GM10248 (cell line): ENCODE measurements around the gene WT1.

Source experiments
- CTCF ChIA-PET: fragments of 300-600 bp; sonication (Branson Sonifier 250); formaldehyde crosslinking; extraction: SDS; loops from one replicate; lab custom pipeline; 2021; ENCODE audit warnings: antibody characterized with exemption; lab: Yijun Ruan, JAX
- POLR2A ChIA-PET: fragments of 350-650 bp; sonication (Branson Sonifier 250); formaldehyde crosslinking; extraction: SDS; loops from one replicate; lab custom pipeline; 2020; ENCODE audit warnings: antibody characterized with exemption; lab: Yijun Ruan, JAX
- DNase-seq: peaks from one replicate; pipeline ENCODE4 v3.0.0; 2012; ENCODE audit errors: extremely low spot score
- TF ChIP-seq, protein P1 (sequence below): IDR thresholded peaks from 2 replicates; pipeline ENCODE4 v1.5.1; 2012; ENCODE audit warnings: mild to moderate bottlenecking, low read depth; ENCODE audit errors: extremely low read depth, missing control alignments, control extremely low read depth

The WT1 gene

GRCh38 chr11:32439501-32440210, 4.3 kb upstream of the WT1 start:
- POLR2A ChIA-PET = no interaction called here

DNA sequence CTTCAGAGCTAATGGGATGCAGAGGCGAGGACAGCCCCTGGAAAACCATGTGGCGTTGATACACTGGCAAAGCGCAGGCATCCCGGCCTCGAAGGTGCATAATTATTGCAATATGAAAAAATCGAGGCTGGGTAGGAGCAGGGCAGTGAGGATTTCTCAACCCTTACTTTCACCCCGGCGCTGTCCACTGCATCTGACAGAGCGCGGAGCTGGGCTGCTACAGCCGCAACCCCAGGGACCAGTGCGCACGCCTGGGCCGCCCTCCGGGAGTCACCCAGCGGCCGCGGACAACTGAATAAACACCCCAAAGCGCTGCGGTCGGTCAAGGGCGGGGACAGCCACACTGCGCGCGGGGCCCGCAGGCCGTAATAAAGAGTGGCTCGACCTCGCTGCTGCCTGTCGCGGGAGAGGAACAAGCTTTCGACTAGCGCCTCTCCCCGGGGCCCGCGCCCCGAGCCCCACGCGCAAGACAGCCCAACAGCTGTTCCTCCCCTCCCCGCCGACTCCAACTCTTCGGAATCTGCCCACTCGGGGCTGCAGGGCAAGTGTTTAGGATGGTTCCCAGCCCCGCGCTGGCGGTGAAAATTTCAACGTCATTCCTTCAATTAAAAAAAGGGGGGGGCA, 3.6 kb upstream of the WT1 start:
- TF ChIP-seq, protein P1, sequence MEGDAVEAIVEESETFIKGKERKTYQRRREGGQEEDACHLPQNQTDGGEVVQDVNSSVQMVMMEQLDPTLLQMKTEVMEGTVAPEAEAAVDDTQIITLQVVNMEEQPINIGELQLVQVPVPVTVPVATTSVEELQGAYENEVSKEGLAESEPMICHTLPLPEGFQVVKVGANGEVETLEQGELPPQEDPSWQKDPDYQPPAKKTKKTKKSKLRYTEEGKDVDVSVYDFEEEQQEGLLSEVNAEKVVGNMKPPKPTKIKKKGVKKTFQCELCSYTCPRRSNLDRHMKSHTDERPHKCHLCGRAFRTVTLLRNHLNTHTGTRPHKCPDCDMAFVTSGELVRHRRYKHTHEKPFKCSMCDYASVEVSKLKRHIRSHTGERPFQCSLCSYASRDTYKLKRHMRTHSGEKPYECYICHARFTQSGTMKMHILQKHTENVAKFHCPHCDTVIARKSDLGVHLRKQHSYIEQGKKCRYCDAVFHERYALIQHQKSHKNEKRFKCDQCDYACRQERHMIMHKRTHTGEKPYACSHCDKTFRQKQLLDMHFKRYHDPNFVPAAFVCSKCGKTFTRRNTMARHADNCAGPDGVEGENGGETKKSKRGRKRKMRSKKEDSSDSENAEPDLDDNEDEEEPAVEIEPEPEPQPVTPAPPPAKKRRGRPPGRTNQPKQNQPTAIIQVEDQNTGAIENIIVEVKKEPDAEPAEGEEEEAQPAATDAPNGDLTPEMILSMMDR = no peak
- no peak for DNase-seq
- ChIA-PET POLR2A (no interaction called here), CTCF (interaction anchor here (1.0 to 1.4 kb wide), 2 partner anchors 9 to 116 kb away, joined by 3 to 4 read pairs; no protein-coding TSS in a partner anchor)

More at GRCh38 chr11:32439501-32440210, 4.3 kb upstream of the WT1 start:
- CTCF ChIA-PET = interaction anchor here (1.4 kb wide), 1 partner anchor 10 kb away, joined by 4 read pairs; no protein-coding TSS in a partner anchor
- TF ChIP-seq, protein P1 = no peak
- no peak for DNase-seq

- TF ChIP-seq, protein P1 = no peak
- no peak for DNase-seq
- POLR2A ChIA-PET = no interaction called here
- CTCF ChIA-PET = interaction anchor here (1.0 kb wide), 1 partner anchor 115 kb away, joined by 3 read pairs; no protein-coding TSS in a partner anchor
Measured at GRCh38 chr11:32438346-32438865, 3.1 kb upstream of the WT1 start.

DNA sequence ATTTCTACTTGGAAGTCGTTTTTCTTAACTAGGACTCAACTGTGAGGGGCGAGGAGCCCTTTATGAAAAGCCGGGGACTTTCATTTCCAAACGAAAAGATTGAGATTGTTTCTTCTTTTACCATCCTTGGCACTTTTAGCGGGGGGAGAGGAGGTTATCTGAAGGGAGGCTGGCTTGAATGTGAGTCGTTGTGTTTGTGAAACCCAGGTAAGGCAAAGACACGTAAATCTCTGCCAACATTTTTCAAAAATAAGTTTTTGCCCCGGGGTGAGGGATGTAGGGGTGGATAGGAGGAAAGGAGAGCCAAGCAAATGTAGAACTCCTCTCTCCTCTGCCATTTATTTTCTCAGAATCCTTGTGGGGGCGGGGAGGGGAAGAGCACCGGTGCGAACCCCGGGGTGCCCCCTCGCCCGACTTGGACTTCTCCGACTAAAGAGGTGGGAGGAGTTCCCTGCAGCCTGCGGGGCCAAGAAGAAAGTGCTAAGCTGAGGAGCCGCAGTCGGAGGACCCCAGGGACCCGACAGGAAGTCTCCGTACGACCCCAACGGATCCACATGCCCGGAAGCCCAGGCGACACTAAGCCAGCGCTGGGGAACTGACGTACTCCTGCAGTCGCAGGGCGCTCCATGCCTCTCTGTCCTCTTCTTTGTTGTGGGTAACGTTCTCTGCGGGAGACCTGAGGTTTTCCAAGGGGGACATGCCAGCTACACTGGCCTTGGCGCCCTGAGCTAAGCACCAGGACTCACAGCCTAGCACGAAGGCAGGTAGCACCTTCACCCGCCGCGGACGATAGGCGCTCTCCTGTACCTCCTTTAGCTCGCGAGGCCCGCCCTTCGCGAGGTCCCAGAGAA, 2.4 kb upstream of the WT1 start:
- CTCF ChIA-PET = no interaction called here
- POLR2A ChIA-PET = interaction anchor here (0.6 kb wide), 1 partner anchor 637 kb away, joined by 3 read pairs; no protein-coding TSS in a partner anchor
- DNase-seq = no peak
- TF ChIP-seq, protein P1 = no peak

DNA sequence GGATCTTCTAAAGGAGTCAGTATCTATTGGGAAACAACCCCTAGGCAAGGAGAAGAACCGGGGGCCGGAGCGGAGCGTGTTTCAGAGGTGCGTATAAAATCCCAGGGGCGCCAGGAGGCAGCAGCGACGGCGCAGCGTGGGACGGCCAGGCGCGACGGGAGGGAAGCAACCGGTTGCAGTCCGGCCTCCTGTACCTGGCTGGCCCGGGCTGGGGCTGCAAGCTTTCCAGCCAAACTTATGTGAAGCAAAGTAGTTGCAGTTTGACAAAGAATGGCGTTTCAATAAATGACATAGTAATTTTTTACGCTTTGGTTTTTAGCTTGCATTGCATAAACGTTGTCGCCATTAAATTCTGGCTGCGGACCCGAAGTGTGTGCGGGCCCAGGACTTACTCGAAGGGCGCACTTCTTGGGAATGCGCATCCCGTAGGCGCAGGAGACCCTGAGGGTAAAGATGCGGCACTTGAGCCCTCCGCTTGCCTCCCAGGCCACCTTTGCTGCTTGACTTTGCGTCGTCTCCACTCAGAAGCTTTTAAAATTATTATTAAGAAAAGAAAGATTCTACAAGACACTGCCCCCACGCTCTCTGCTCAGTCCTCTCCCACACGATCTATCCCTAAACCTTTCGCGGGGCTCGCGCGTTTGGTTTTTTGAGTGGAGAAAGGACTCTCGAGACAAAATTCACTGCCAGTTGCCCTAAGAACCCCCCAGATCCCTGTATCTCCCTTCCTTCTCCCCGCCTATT, 1.6 kb upstream of the WT1 start:
- no peak for DNase-seq
- TF ChIP-seq, protein P1 = no peak
- ChIA-PET POLR2A (interaction anchor here (0.6 kb wide), 1 partner anchor 636 kb away, joined by 3 read pairs; no protein-coding TSS in a partner anchor), CTCF (no interaction called here)
